Mucosa of rectum (tissue), 2 donors: ENCODE data around the gene NBPF11.
"Not testable (repeated sequence)": the region's sequence is repeated elsewhere in the genome, so short reads cannot be mapped to it uniquely, and the experiment has no call there.

Source experiments
- H3K27ac ChIP-seq, 2 donors: one replicate each; pipeline ENCODE4 v1.7.0; 2013; ENCODE audit warnings: inconsistent platforms in 2 of 2, low read depth in 2 of 2, low read length in 2 of 2
- H3K27me3 ChIP-seq, 2 donors: one replicate each; pipeline ENCODE4 v1.7.0; 2013; ENCODE audit warnings: low read length in 2 of 2; ENCODE audit not compliant: control insufficient read depth in 2 of 2, insufficient read depth in 2 of 2
- H3K36me3 ChIP-seq, 2 donors: one replicate each; pipeline ENCODE4 v1.7.0; 2013; ENCODE audit warnings: low read length in 2 of 2; ENCODE audit not compliant: control insufficient read depth in 2 of 2, insufficient read depth in 2 of 2
- H3K4me1 ChIP-seq, 2 donors: one replicate each; pipeline ENCODE4 v1.7.0; 2013; ENCODE audit warnings: low read length in 2 of 2, mild to moderate bottlenecking in 1 of 2; ENCODE audit not compliant: control insufficient read depth in 2 of 2, insufficient read depth in 2 of 2
- H3K4me3 ChIP-seq, 2 donors: one replicate each; pipeline ENCODE4 v1.7.0; 2013; ENCODE audit warnings: low read length in 2 of 2
- H3K9ac ChIP-seq, 2 donors: one replicate each; pipeline ENCODE4 v1.7.0; 2013; ENCODE audit warnings: low read length in 2 of 2, low read depth in 1 of 2, mild to moderate bottlenecking in 1 of 2
- H3K9me3 ChIP-seq, 2 donors: one replicate each; pipeline ENCODE4 v1.7.0; 2013; ENCODE audit warnings: low read length in 2 of 2; ENCODE audit not compliant: control insufficient read depth in 2 of 2
- donor health status: healthy.
- donor health status: Normal muscosa, but diverticular disease.

Gene NBPF11

GRCh38 chr1:148162363-148162762 lies 10.3 kb upstream of the NBPF11 start:
- Histone ChIP-seq H3K4me3 (no peak overlapping the region), H3K9ac (no peak overlapping the region), H3K4me1 (no peaks in the 10 kb centered on the region), H3K27ac (no peak overlapping the region), H3K27me3 (peaks cover under 1 to 3% of the 10 kb centered on the region in 2 donors), H3K36me3 (no peaks in the 10 kb centered on the region), H3K9me3 (no peaks in the 10 kb centered on the region)

- Histone ChIP-seq H3K9me3 (no peaks in the 10 kb centered on the region), H3K27ac (no peak overlapping the region), H3K4me1 (no peaks in the 10 kb centered on the region), H3K9ac (no peak overlapping the region), H3K4me3 (no peak overlapping the region), H3K27me3 (peaks cover 2 to 3% of the 10 kb centered on the region in 2 donors), H3K36me3 (no peaks in the 10 kb centered on the region)
Measured at GRCh38 chr1:148161053-148161901, 9.2 kb upstream of the NBPF11 start.

- H3K4me3 ChIP-seq: no peak overlapping the region
- H3K9ac ChIP-seq: no peak overlapping the region
- H3K36me3 ChIP-seq: no peaks in the 10 kb centered on the region
- no peaks in the 10 kb centered on the region for H3K9me3 ChIP-seq
- H3K27me3 ChIP-seq: peaks cover 2 to 3% of the 10 kb centered on the region in 2 donors
- H3K4me1 ChIP-seq: no peaks in the 10 kb centered on the region
- no peak overlapping the region for H3K27ac ChIP-seq
Measured at GRCh38 chr1:148160343-148161052, 8.4 kb upstream of the NBPF11 start.

GRCh38 chr1:148160048-148160342 lies 7.9 kb upstream of the NBPF11 start:
- no peaks in the 10 kb centered on the region for H3K36me3 ChIP-seq
- no peak overlapping the region for H3K4me3 ChIP-seq
- H3K9me3 ChIP-seq: no peaks in the 10 kb centered on the region
- H3K9ac ChIP-seq: no peak overlapping the region
- H3K27ac ChIP-seq: no peak overlapping the region
- H3K27me3 ChIP-seq: peaks cover 2 to 3% of the 10 kb centered on the region in 2 donors
- H3K4me1 ChIP-seq: no peaks in the 10 kb centered on the region

DNA sequence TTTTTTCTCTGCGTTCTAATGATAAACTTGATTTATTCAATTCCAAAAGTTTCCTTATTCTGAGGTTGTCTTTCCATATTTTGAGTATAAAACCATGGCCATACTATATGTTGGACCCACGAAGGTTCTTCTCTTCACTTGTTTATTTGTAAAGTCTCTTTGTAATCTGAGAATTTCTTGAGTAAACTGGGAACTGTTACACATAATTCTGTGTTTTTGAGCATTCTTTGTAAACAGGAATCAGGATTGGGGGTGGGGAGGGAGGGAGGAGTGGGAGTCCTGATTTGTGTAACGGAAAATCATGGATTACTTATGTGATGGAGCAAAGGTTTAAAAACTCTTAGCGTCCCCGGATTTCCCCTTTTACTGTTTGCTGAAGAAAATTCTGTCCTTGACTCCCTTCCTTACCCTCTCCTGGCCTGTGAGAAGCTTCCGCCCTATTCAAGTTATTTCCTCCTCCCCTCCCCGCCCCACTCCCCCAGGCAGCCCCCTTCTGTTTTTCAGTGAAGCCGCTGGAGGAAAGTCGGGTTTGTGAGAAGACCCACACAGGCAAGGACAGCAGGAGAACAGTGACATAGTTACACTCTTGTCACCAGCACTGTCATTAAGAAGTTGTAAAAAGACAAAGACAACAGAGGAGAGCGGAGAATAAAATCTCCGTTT lies 6.4 kb upstream of the NBPF11 start:
- Histone ChIP-seq H3K4me1 (no peaks in the 10 kb centered on the region), H3K9ac (no peak overlapping the region), H3K27ac (no peak overlapping the region), H3K27me3 (peaks cover 2 to 3% of the 10 kb centered on the region in 2 donors), H3K9me3 (no peaks in the 10 kb centered on the region), H3K4me3 (no peak overlapping the region), H3K36me3 (no peaks in the 10 kb centered on the region)

DNA sequence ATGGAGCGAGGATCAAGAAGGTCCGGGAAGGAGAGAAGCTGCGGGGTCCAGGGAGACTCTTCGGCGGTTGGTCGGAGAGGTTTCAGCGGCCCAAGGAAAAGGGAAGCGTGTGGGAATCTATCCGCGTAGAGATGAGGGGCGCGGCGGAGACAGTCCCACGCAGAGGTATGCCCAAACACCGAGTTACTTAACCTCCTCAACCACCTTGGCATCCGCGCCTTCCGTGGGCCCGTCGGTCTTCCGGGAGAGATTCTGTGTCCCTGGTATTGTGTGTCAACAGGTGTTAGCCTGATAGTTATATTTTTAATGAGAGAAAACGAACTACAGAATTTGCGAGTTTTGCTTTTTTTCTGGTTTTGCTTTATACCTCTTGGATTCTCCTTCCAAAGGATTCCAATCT lies 5.7 kb upstream of the NBPF11 start:
- not testable (repeated sequence) for H3K27me3 ChIP-seq, H3K27ac ChIP-seq, H3K4me1 ChIP-seq, H3K9me3 ChIP-seq, H3K4me3 ChIP-seq, H3K9ac ChIP-seq, H3K36me3 ChIP-seq

- not testable (repeated sequence) for H3K36me3 ChIP-seq, H3K27ac ChIP-seq, H3K9me3 ChIP-seq, H3K27me3 ChIP-seq, H3K4me1 ChIP-seq, H3K4me3 ChIP-seq, H3K9ac ChIP-seq
Measured at GRCh38 chr1:148155494-148156275, 3.6 kb upstream of the NBPF11 start.

- not testable (repeated sequence) for H3K36me3 ChIP-seq, H3K4me1 ChIP-seq, H3K9me3 ChIP-seq, H3K27me3 ChIP-seq, H3K9ac ChIP-seq, H3K27ac ChIP-seq, H3K4me3 ChIP-seq
Measured at GRCh38 chr1:148152795-148153194, 714 bp upstream of the NBPF11 start.

GRCh38 chr1:148151371-148151819 lies 686 bp downstream of the NBPF11 start:
- Histone ChIP-seq H3K4me3 (peak overlapping the region; percentile 72 to 76), H3K27ac (peak overlapping the region; percentile 65 to 71), H3K9ac (peak overlapping the region; percentile 32 to 72)
- not testable (repeated sequence) for H3K9me3 ChIP-seq, H3K27me3 ChIP-seq, H3K4me1 ChIP-seq, H3K36me3 ChIP-seq

DNA sequence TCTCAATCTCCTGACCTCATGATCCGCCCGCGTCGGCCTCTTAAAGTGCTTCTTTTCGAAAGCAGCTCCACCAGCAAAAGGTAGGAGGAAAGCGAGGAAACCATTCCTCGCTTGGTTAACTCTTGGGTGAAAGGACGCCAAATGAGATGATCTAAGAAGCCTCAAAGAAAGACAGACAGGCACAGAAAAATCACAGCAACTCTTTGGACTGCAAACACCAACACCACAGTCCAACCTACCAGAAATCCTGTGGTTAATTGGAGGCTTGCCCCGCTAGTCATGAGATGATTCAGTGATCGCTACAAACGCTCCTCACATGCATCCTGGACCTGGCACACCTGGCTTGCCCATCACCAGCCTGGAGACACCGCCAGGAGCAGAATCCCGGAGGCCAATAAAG lies 1.1 kb downstream of the NBPF11 start:
- not testable (repeated sequence) for H3K4me1 ChIP-seq, H3K27ac ChIP-seq, H3K27me3 ChIP-seq, H3K36me3 ChIP-seq, H3K9me3 ChIP-seq
- Histone ChIP-seq H3K9ac (peak overlapping the region; percentile 32 to 72), H3K4me3 (peak overlapping the region; percentile 72 to 76)
